HG03342 (cell line): ENCODE measurements around the gene FBXO45.
A peak's percentile ranks its signal among the peaks of the same experiment; 100 is the strongest.
"Not testable (repeated sequence)": the region's sequence is repeated elsewhere in the genome, so short reads cannot be mapped to it uniquely, and the experiment has no call there.

Source experiments
- ATAC-seq: cut with Tn5 transposase; IDR thresholded peaks from one replicate; pipeline ENCODE4 v1.9.1; 2021; ENCODE audit warnings: mild to moderate bottlenecking, moderate library complexity; ENCODE audit not compliant: unreplicated experiment

The FBXO45 gene

DNA sequence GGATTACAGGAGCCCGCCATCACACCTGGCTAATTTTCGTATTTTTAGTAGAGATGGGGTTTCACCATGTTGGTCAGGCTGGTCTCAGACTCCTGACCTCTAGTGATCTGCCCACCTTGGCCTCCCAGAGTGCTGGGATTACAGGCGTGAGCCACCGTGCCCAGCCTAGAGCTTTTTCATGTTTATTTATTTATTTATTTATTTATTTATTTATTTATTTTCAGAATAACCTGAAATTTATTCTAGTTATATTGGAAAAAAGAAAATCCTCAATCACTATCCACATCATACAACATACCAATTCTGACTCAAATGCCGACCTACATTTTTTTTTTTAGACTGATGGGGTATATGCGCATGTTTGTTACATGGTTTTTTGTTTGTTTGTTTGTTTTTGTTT, 46.8 kb downstream of the FBXO45 start:
- not testable (repeated sequence) for ATAC-seq

- no peak for ATAC-seq
Observed at GRCh38 chr3:196617256-196617655, 48.8 kb downstream of the FBXO45 start.

DNA sequence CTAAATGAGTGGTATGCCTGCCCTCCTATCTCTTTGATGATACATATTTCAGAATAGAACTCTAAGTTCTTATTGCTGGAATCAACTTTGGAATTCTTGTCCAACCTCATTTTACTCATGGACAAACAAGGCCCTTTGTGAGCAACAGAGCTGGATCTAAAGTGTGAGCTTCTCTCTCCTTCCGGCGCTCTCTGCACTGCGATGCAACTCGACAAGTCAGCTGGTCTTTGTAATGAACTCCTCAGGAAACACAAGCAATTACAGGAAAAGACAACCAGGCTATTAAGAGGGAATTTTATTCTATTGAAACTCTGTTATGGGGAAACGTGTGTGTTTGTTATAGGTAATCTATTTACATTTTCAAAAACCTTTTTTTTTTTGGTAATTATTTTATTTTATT, 50.8 kb downstream of the FBXO45 start:
- no peak for ATAC-seq

GRCh38 chr3:196619627-196620026, 51.2 kb downstream of the FBXO45 start:
- ATAC-seq, result not testable (repeated sequence)

DNA sequence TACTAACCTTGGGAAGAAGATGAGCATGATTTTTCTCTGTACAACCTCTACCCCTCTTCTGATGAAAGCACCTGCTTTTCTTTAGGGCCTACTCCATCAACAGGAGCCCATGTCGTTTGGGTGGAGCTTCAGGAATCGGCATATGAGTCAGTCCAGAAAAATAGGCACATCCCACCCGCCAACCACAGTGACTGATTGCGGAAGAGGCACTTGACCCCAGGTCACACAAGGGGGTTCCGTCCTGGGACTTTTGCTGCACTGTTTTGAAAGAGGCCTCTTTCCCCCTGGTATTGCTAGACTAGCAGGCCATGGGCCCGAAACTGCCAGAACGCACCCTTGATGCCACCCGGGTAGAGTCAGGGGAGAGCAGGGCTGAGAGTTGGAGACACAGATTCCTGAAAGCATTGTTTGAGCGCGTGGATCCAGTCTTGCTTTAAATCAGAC, 51.7 kb downstream of the FBXO45 start:
- ATAC-seq, result no peak

DNA sequence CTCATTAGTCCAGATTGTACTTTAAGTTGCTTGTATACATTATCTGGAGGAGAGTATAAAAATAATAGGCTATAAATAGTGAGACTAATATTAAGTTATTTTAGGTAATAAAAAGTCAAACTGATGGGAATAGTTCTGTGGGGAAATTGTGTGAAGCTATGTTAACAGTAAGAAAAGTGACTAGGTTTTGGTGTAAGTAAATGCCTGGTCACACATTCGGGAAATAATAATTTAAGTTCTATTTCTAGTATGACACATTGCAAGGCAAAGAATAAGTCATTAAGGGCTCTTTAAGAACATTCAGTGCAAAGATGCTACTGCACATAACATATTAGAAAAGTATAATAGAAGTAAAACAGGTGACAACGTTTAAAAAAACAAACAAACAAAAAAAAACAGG, 52.2 kb downstream of the FBXO45 start:
- ATAC-seq, result no peak

- ATAC-seq, result no peak
Observed at GRCh38 chr3:196621611-196622010, 53.2 kb downstream of the FBXO45 start.

DNA sequence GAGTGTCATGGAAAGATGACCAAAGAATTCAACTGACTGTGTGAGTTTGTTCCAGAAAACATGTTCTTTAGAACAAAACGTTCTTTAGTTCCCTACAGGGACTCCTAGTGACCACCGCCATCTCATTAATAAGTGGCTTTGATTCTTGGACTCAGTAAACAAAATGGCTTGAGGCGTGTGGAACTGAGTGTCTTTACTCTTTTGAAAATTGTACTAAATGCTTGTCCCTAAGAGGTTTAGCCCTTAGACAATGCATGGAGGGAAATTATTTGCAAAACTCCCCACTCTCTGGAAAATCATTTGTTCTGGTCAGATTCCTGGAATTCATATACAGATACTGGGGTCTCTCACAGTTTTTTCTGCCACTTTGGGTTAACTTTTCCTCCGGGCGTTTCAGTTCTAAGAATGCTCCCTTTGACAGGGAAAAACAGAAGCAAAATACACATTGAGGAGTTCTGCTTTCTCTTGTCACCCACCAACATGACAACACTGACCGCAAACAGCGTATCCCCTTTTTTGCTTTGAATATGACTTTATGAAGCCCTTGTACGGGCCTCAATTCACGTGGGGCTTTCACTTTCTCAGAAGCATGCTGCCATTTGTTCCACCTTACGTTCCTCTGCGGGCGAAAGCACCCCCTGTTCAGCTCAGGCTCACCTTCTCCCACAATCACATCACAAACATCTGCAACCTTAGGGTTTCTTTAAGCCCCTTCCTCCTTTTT, 55.8 kb downstream of the FBXO45 start:
- peak; percentile 48 for ATAC-seq

GRCh38 chr3:196624907-196625306, 56.4 kb downstream of the FBXO45 start:
- no peak for ATAC-seq

DNA sequence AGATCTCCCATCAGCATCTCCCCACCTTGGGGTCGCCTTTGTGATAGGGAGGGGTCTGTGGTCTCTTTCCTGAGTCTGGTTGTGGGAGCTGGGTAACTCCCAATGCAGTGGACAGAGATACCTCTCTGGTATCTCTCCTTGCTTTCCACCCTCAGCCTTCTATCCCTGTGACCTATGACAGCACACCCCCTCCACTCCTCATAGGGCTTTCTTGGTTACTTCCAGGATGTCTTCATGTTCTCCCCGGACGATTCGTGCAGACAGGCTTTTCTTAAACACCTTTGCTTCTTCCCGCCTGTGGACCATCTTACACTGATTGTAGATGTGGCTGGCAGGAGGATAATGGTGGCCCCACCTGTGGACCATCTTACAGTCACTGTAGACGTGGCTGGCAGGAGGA, 56.9 kb downstream of the FBXO45 start:
- no peak for ATAC-seq

DNA sequence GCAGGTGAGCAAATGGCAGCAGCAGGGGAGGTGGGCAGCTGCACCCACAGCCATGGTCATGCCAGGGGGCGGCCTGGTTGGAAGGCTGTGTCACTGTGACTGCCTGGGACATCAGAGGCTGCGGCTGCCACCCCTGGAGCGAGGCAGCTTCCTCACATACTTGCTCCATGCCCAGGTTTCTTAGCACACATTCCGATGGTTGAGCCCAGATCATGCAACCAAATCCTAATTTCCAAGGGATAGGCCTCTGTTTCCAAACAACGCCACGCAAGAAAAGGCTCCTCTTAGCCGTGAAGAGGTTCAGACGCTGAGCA, 59.4 kb downstream of the FBXO45 start:
- no peak for ATAC-seq

- no peak for ATAC-seq
Observed at GRCh38 chr3:196629228-196629627, 60.8 kb downstream of the FBXO45 start.

DNA sequence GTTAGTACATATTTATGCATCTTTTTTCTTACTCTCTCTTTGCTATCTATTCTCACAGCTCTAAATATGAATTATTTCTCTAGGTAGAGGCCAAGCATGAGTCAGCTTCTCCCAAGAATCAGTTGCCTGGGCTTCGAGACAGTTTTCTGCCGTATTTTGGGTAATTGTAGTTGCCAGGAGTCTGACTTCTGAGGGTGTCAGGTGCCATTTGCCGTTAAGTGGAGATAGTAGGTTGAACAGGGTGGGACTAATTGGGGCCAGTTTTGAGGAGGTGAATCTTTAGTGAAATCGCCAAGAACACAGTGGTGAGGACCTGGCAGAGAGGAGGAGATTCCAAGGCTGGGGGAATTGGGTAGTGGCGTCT, 63.2 kb downstream of the FBXO45 start:
- no peak for ATAC-seq

GRCh38 chr3:196632046-196632751, 63.7 kb downstream of the FBXO45 start:
- peak; percentile 70 for ATAC-seq

- ATAC-seq, result no peak
Observed at GRCh38 chr3:196633555-196634151, 65.2 kb downstream of the FBXO45 start.

DNA sequence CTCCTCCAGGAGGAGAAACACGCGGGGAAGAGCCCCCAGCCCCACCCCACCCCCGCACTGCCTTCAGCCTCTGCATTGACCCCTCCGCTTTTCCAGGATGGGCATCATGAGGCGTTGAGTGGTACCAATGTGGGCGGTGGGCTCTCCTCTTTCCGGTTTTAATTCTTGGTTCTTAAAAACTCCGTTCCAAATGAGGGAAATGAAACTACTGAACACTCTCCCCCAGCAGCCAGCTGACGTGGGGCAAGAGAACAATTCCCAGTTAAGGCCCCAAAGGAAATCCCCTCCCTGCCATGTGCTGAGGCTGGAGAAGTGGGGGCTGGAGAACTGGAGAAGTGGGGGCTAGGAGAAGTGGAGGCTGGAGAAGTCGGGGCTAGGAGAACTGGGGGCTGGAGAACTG, 65.8 kb downstream of the FBXO45 start:
- no peak for ATAC-seq

GRCh38 chr3:196634829-196635228, 66.4 kb downstream of the FBXO45 start:
- ATAC-seq, result no peak

GRCh38 chr3:196636369-196637349, 68.2 kb downstream of the FBXO45 start:
- ATAC-seq, result no peak

DNA sequence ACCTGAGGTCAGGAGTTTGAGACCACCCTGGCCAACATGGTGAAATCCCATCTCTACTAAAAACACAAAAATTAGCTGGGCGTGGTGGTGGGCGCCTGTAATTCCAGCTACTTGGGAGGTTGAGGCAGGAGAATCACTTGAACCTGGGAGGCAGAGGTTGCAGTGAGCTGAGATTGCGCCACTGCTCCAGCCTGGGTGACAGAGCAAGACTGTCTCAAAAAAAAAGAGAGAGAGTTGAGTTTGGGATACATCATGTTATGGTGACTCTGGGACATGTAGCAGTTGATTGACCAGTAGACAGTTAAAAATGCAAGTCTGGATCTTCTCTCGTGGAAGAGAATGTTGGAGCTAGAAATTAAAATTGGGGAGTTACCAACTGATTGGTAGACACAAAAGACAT, 69.5 kb downstream of the FBXO45 start:
- ATAC-seq, result not testable (repeated sequence)
